ENCODE results near the gene MAPK14. TPM values are rescaled to one million over a fixed set of nuclear protein-coding genes. Genes with fewer than 3 reads are reported as not detected.

The MAPK14 gene
- total and polyA plus RNA-seq, 10 of the 15 experiments (the other 5 are each of a cell fraction or from before 2014, with no cell fraction given) = 12.5 to 59.5 (median 43.0) TPM

GRCh38 chr6:36154286-36154685 lies 126.7 kb downstream of the MAPK14 start:
- Histone ChIP-seq H3K9me3 (replicated peaks; ENCODE audit: control insufficient read depth, insufficient read depth, low read length) (peaks cover 4% of the 10 kb centered on the region; the same call in 1 of the 3 replicates), H3K4me3 (no peak overlapping the region), H3K4me1 (ENCODE audit: control insufficient read depth, insufficient read depth, low read length) (no peaks in the 10 kb centered on the region), H3K27ac (ENCODE audit: control insufficient read depth, insufficient read depth) (no peak overlapping the region), H3K27me3 (replicated peaks in 1 of 2; ENCODE audit: control insufficient read depth in 2 of 2, insufficient read depth in 2 of 2, low read length in 1 of 2) (no peaks in the 10 kb centered on the region), H3K9ac (ENCODE audit: control insufficient read depth, insufficient read depth, low read length) (no peak overlapping the region), H3K36me3 (ENCODE audit: control insufficient read depth in 2 of 2, insufficient read depth in 2 of 2, low read length in 1 of 2) (no peaks in the 10 kb centered on the region), H3K79me2 (ENCODE audit: control insufficient read depth, insufficient read depth, low read length) (no peaks in the 10 kb centered on the region), H4K20me1 (ENCODE audit: control insufficient read depth, insufficient read depth) (no peaks in the 10 kb centered on the region), H3K4me2 (ENCODE audit: control insufficient read depth, insufficient read depth) (no peak overlapping the region), H2AFZ (ENCODE audit: control insufficient read depth, low read depth, low read length) (no peak overlapping the region)
- in situ Hi-C loops (cut with MboI) (no loop called here), intact Hi-C loops (cut with micrococcal nuclease; ENCODE audit: unreplicated experiment) (no loop called here)
- no peak for FAIRE-seq
- 63% methylated on average over 2 of the region's 2 CpGs for WGBS (ENCODE audit: insufficient coverage, insufficient replicate concordance, low lambda C conversion rate, missing lambda C conversion rate)
- no peak for ATAC-seq
- ChIA-PET POLR2A (no interaction called here), RAD21 (ENCODE audit: unreplicated experiment) (no interaction called here), CTCF (no interaction called here), SMC1A (ENCODE audit: uncharacterized antibody, unreplicated experiment) (no interaction called here)
- no TSS peak for BruUV-seq (replicated peaks)
- TF ChIP-seq SUPT20H (IDR thresholded peaks at IDR 0.05; ENCODE audit: borderline replicate concordance, control insufficient read depth, low read depth, low read length) (no peak), FOXK2 (IDR thresholded peaks at IDR 0.05) (no peak), MEF2B (IDR thresholded peaks at IDR 0.05; ENCODE audit: partially characterized antibody, poor library complexity, severe bottlenecking) (no peak), GATAD2B (conservative IDR thresholded peaks at IDR 0.05; ENCODE audit: low read depth) (no peak), MYB (IDR thresholded peaks at IDR 0.05; ENCODE audit: borderline replicate concordance, low read depth, low read length) (no peak), CHD2 (IDR thresholded peaks at IDR 0.05; ENCODE audit: borderline replicate concordance, low read depth, low read length) (no peak), SUZ12 (IDR thresholded peaks at IDR 0.05; ENCODE audit: unreplicated experiment) (no peak), GABPA (IDR thresholded peaks at IDR 0.05; ENCODE audit: low read depth) (no peak)
- no peak for DNase-seq (ENCODE audit: low read depth, low spot score)

GRCh38 chr6:36155662-36156061 lies 128.1 kb downstream of the MAPK14 start:
- Histone ChIP-seq H3K4me3 (no peak overlapping the region), H3K79me2 (ENCODE audit: control insufficient read depth, insufficient read depth, low read length) (no peaks in the 10 kb centered on the region), H2AFZ (ENCODE audit: control insufficient read depth, low read depth, low read length) (no peak overlapping the region), H3K27ac (ENCODE audit: control insufficient read depth, insufficient read depth) (no peak overlapping the region), H3K4me1 (ENCODE audit: control insufficient read depth, insufficient read depth, low read length) (no peaks in the 10 kb centered on the region), H3K9me3 (replicated peaks; ENCODE audit: control insufficient read depth, insufficient read depth, low read length) (peaks cover 4% of the 10 kb centered on the region; the same call in 1 of the 3 replicates), H4K20me1 (ENCODE audit: control insufficient read depth, insufficient read depth) (no peaks in the 10 kb centered on the region), H3K9ac (ENCODE audit: control insufficient read depth, insufficient read depth, low read length) (no peak overlapping the region), H3K27me3 (replicated peaks in 1 of 2; ENCODE audit: control insufficient read depth in 2 of 2, insufficient read depth in 2 of 2, low read length in 1 of 2) (no peaks in the 10 kb centered on the region), H3K36me3 (ENCODE audit: control insufficient read depth in 2 of 2, insufficient read depth in 2 of 2, low read length in 1 of 2) (no peaks in the 10 kb centered on the region), H3K4me2 (ENCODE audit: control insufficient read depth, insufficient read depth) (no peak overlapping the region)
- no TSS peak for BruUV-seq (replicated peaks)
- ChIA-PET POLR2A (no interaction called here), RAD21 (ENCODE audit: unreplicated experiment) (no interaction called here), CTCF (interaction anchor here (0.5 to 1.7 kb wide), 3 partner anchors 8 to 50 kb away, joined by 3 to 4 read pairs (median 3); no protein-coding TSS in a partner anchor), SMC1A (ENCODE audit: uncharacterized antibody, unreplicated experiment) (no interaction called here)
- no peak for ATAC-seq
- DNase-seq (ENCODE audit: low read depth, low spot score) = no peak
- 85% methylated on average over 2 of the region's 2 CpGs for whole genome bisulfite sequencing (ENCODE audit: insufficient coverage, insufficient replicate concordance, low lambda C conversion rate, missing lambda C conversion rate)
- in situ Hi-C loops (cut with MboI) = no loop called here
- FAIRE-seq = no peak
- intact Hi-C loops (cut with micrococcal nuclease; ENCODE audit: unreplicated experiment) = no loop called here
- TF ChIP-seq MEF2B (IDR thresholded peaks at IDR 0.05; ENCODE audit: partially characterized antibody, poor library complexity, severe bottlenecking) (no peak), CHD1 (IDR thresholded peaks at IDR 0.05; ENCODE audit: low read depth, low read length) (no peak), JUNB (IDR thresholded peaks at IDR 0.05) (no peak), E2F4 (IDR thresholded peaks at IDR 0.05; ENCODE audit: low read depth, low read length) (no peak), ESRRA (IDR thresholded peaks at IDR 0.05; ENCODE audit: low read length) (no peak), PML (IDR thresholded peaks at IDR 0.05; ENCODE audit: low read length) (no peak), POLR2AphosphoS5 (IDR thresholded peaks at IDR 0.05; ENCODE audit: low read length) (no peak), TCF7 (IDR thresholded peaks at IDR 0.05; ENCODE audit: borderline replicate concordance) (no peak), TBL1XR1 (IDR thresholded peaks at IDR 0.05; ENCODE audit: low read depth, low read length) (no peak), ATF2 (IDR thresholded peaks at IDR 0.05; ENCODE audit: low read length) (no peak), WRNIP1 (IDR thresholded peaks at IDR 0.05; ENCODE audit: borderline replicate concordance, low read depth, low read length) (no peak), KAT2A (conservative IDR thresholded peaks at IDR 0.05; ENCODE audit: control insufficient read depth, low read depth, low read length) (no peak)
